ENCODE data around the gene KRTAP10-10. TPM values are rescaled to one million over a fixed set of nuclear protein-coding genes. Genes with fewer than 3 reads are reported as not detected.
A peak's percentile ranks its signal among the peaks of the same experiment; 100 is the strongest.
"Not testable (repeated sequence)": the region's sequence is repeated elsewhere in the genome, so short reads cannot be mapped to it uniquely, and the experiment has no call there.

The KRTAP10-10 gene
- total and polyA plus RNA-seq, 9 of the 15 experiments (the other 6 are each of a cell fraction or from before 2014, with no cell fraction given), result not detected

DNA sequence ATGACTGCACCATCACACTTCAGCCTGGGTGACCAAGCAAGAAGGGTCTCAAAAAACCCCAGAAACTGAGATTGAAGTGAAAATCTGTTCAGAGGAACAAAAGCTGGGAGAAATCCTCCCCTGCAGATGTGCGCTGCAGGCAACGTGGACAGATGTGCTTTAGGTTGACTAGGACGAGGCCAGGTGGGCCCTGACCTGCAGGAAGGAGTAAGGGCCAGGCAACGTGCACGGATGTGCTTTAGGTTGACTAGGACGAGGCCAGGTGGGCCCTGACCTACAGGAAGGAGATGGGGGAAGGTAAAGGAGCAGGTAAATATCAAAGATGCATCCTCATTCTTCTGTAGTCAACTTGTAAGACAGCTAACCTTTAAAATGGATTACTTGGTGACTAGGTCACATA lies 47.3 kb downstream of the KRTAP10-10 start:
- POLR2A ChIA-PET, result interaction anchor here (1.4 kb wide), 1 partner anchor 12 kb away, joined by 4 read pairs; no protein-coding TSS in a partner anchor
- BruUV-seq (replicated peaks), result no TSS peak
- no peaks in the 10 kb centered on the region for H3K9me1 ChIP-seq (ENCODE audit: control insufficient read depth, insufficient read depth, low read length)

DNA sequence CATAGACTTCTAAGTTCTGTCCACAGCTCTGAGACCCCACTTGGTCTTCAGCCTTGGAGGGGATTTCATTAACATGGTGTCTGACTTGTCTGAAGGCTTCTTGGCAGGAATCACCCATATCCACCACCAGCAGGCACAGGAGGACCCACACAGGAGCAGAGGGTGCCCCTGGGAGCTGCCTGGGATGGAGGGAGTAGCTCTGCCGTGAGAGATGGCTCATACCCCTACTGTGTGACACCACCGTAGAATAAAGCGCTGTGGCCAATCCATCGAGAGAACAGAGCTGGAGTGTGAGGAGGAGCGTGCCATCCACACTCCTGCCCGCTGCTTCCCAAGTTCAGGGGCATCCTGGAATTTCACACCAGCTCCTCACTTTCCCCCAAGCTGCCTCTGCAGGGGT lies 47.9 kb downstream of the KRTAP10-10 start:
- H3K36me3 ChIP-seq (ENCODE audit: control insufficient read depth, insufficient read depth, low read length); H3K4me2 ChIP-seq (ENCODE audit: insufficient read depth, low read length); H3K9me3 ChIP-seq (replicated peaks; ENCODE audit: control insufficient read depth, insufficient read depth, low read depth, low read length); H3K9me1 ChIP-seq (ENCODE audit: control insufficient read depth, insufficient read depth, low read length); H3K27ac ChIP-seq (ENCODE audit: extremely low read depth, low read depth, low read length); H4K20me1 ChIP-seq (replicated peaks; ENCODE audit: control insufficient read depth, insufficient read depth, low read length); H3K79me2 ChIP-seq (ENCODE audit: control insufficient read depth, insufficient read depth, low read length); DNase-seq (ENCODE audit: extremely low read depth in 1 of 4, low spot score in 3 of 4); H3K9ac ChIP-seq (ENCODE audit: insufficient read depth in 1 of 2, low read depth in 2 of 2, low read length in 2 of 2); ATAC-seq; H3K4me3 ChIP-seq; BruUV-seq (replicated peaks); H2AFZ ChIP-seq (ENCODE audit: low read depth, low read length); H3K4me1 ChIP-seq (replicated peaks in 1 of 2; ENCODE audit: control insufficient read depth in 2 of 2, insufficient read depth in 2 of 2, low read length in 2 of 2); intact Hi-C loops (cut with micrococcal nuclease); in situ Hi-C loops (cut with MboI); CTCF ChIA-PET (ENCODE audit: low intra/inter-chr PET ratio): not testable (repeated sequence)
- WGBS (ENCODE audit: insufficient coverage, low coverage, missing lambda C conversion rate), result 1% methylated on average over 6 of the region's 6 CpGs
- peak; percentile 26 for FAIRE-seq
- peaks cover 22 to 57% of the 10 kb centered on the region in 2 experiments for H3K27me3 ChIP-seq (ENCODE audit: control insufficient read depth in 2 of 2, insufficient read depth in 2 of 2, low read length in 2 of 2)
- POLR2A ChIA-PET, result interaction anchor here (1.1 to 1.4 kb wide), 2 partner anchors 8 to 11 kb away, joined by 4 to 6 read pairs; no protein-coding TSS in a partner anchor

More for the DNA sequence above, 47.3 kb downstream of the KRTAP10-10 start:
- Histone ChIP-seq H3K9ac (ENCODE audit: insufficient read depth in 1 of 2, low read depth in 2 of 2, low read length in 2 of 2) (no peak overlapping the region), H3K36me3 (ENCODE audit: control insufficient read depth, insufficient read depth, low read length) (no peaks in the 10 kb centered on the region), H3K27ac (ENCODE audit: extremely low read depth, low read depth, low read length) (no peak overlapping the region), H3K27me3 (ENCODE audit: control insufficient read depth in 2 of 2, insufficient read depth in 2 of 2, low read length in 2 of 2) (peaks cover 22 to 57% of the 10 kb centered on the region in 2 experiments), H3K4me3 (no peak overlapping the region), H2AFZ (ENCODE audit: low read depth, low read length) (no peak overlapping the region), H3K79me2 (ENCODE audit: control insufficient read depth, insufficient read depth, low read length) (no peaks in the 10 kb centered on the region), H3K9me3 (replicated peaks; ENCODE audit: control insufficient read depth, insufficient read depth, low read depth, low read length) (no peaks in the 10 kb centered on the region), H4K20me1 (replicated peaks; ENCODE audit: control insufficient read depth, insufficient read depth, low read length) (0 out of 2 replicates have a peak, but pooled peaks cover 6% of the 10 kb centered on the region), H3K4me2 (ENCODE audit: insufficient read depth, low read length) (no peak overlapping the region), H3K4me1 (replicated peaks in 1 of 2; ENCODE audit: control insufficient read depth in 2 of 2, insufficient read depth in 2 of 2, low read length in 2 of 2) (peaks cover 0 to 6% of the 10 kb centered on the region in 2 experiments; a peak in 2 of 5 replicates)
- FAIRE-seq, result no peak
- ATAC-seq, result no peak
- TF ChIP-seq ASH1L (IDR thresholded peaks at IDR 0.05; ENCODE audit: borderline replicate concordance, low read depth, partially characterized antibody) (no peak), ZBTB49 (CRISPR knock-in tag; IDR thresholded peaks at IDR 0.05; ENCODE audit: borderline replicate concordance) (no peak)
- WGBS (ENCODE audit: insufficient coverage, low coverage, missing lambda C conversion rate), result 0% methylated on average over 6 of the region's 6 CpGs
- CTCF ChIA-PET (ENCODE audit: low intra/inter-chr PET ratio), result no interaction called here
- intact Hi-C loops (cut with micrococcal nuclease), result no loop called here
- DNase-seq (ENCODE audit: extremely low read depth in 1 of 4, low spot score in 3 of 4), result no peak
- in situ Hi-C loops (cut with MboI), result no loop called here

Measured in K562 (cell line).